ENCODE measurements around the gene FAM110D. TPM values are rescaled to one million over a fixed set of nuclear protein-coding genes. Genes with fewer than 3 reads are reported as not detected.

FAM110D gene
- total and polyA plus RNA-seq, 2 of the 8 experiments (the other 6 are each of a cell fraction or from before 2014, with no cell fraction given) = 0.21 to 0.48 TPM

DNA sequence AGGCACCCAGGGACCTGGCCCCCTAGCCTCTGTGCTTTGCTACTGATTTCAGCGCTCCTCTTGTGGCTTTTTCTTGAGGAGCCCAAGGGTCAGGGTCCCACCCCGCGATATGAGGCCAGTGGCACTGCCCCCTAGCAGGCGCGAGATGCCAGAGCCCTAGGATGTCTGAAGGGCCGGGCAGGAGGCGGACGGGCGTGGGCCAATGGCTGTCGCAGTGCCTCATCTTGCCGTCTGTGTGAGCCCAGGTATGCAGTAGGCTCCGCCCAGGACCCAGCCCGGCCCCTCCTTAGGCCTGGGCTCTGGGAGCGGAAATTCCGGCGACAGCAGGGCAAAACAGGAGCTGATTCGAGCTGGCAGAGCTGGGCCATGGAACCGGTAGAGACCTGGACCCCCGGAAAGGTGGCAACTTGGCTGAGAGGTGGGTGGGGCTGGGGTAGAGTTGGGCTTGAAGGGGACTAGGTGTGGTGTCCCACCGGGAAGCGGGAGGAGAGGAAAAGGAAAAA lies 18.4 kb downstream of the FAM110D start, which contains the start of gene CNKSR1:
CNKSR1 (plus strand) TSS at position 310 of the 503 bp plus-strand sequence; CDS start at position 367, 57 bp downstream.
- peak within 1 kb of the TSS; percentile 75 for H3K27ac ChIP-seq (ENCODE audit: low read depth, low read length)
- no peaks in the 10 kb centered on the region for H3K9me3 ChIP-seq (ENCODE audit: insufficient read depth in 2 of 2, low read depth in 1 of 2, low read length in 1 of 2)
- H2BK15ac ChIP-seq (ENCODE audit: low read length) = no peak within 1 kb of the TSS; the same call in 1 of the 2 replicates
- peaks cover 0 to 2% (median 0%) of the 10 kb centered on the region in 4 experiments; a peak in 4 of 7 replicates for H3K4me1 ChIP-seq (replicated peaks in 1 of 4; ENCODE audit: control insufficient read depth in 3 of 4, insufficient read depth in 4 of 4, low read length in 3 of 4)
- no peak within 1 kb of the TSS for H2BK20ac ChIP-seq (ENCODE audit: low read length)
- 13% methylated on average over 19 of the region's 21 CpGs; no CpG with 5 or more reads in 1 of the 2 experiments for WGBS, 2 experiments (ENCODE audit: extremely low coverage in 1 of 2, insufficient coverage in 1 of 2, insufficient read length in 1 of 2, insufficient replicate concordance in 2 of 2, low coverage in 1 of 2, low lambda C conversion rate in 2 of 2, missing lambda C conversion rate in 1 of 2)
- peak within 1 kb of the TSS; percentile 27 for H4K5ac ChIP-seq (ENCODE audit: insufficient read length, low read depth, low read length)
- H2AFZ ChIP-seq (ENCODE audit: low read length) = no peak within 1 kb of the TSS
- no peaks in the 10 kb centered on the region for H3K27me3 ChIP-seq (replicated peaks in 1 of 4; ENCODE audit: control insufficient read depth in 3 of 4, extremely low read depth in 1 of 4, insufficient read depth in 3 of 4, low read length in 3 of 4)
- ChIA-PET CTCF (ENCODE audit: partially characterized antibody) (interaction anchor here (0.5 to 16.2 kb wide), 16 partner anchors 9 to 293 kb away, joined by 3 to 159 read pairs (median 4); partner anchors contain the start of genes CATSPER4, CEP85 and SH3BGRL3), POLR2A (ENCODE audit: partially characterized antibody) (interaction anchor here (0.6 to 3.9 kb wide), 4 partner anchors 8 to 102 kb away, joined by 3 to 22 read pairs (median 3); partner anchors contain the start of genes C1orf232, CATSPER4 and SH3BGRL3)
- H3K9ac ChIP-seq (replicated peaks in 1 of 4; ENCODE audit: extremely low read depth in 1 of 4, low read depth in 3 of 4, low read length in 3 of 4) = peak within 1 kb of the TSS in 3 of 4 experiments; percentile 34 to 66 (median 40); a peak in 3 of 7 replicates
- H3K56ac ChIP-seq (replicated peaks; ENCODE audit: insufficient read length, low read depth, low read length) = no peak within 1 kb of the TSS
- H3K23ac ChIP-seq (ENCODE audit: insufficient read length) = no peak within 1 kb of the TSS
- no peak within 1 kb of the TSS for H2BK5ac ChIP-seq (ENCODE audit: low read depth, low read length)
- peaks cover 0 to 3% (median 0%) of the 10 kb centered on the region in 4 experiments; a peak in 1 of 8 replicates for H3K36me3 ChIP-seq (ENCODE audit: control insufficient read depth in 2 of 4, insufficient read depth in 4 of 4, low read length in 3 of 4)
- peak within 1 kb of the TSS; percentile 26 to 76; a peak in 3 of 4 replicates for H3K4me2 ChIP-seq (ENCODE audit: insufficient read depth in 1 of 2, low read depth in 2 of 2, low read length in 2 of 2)
- peak within 1 kb of the TSS; percentile 66 for H3K4ac ChIP-seq (replicated peaks; ENCODE audit: insufficient read length, low read depth, low read length)
- H2AK5ac ChIP-seq (ENCODE audit: low read depth, low read length) = no peak within 1 kb of the TSS
- H2BK120ac ChIP-seq (replicated peaks; ENCODE audit: low read depth, low read length) = no peak within 1 kb of the TSS
- H3K23me2 ChIP-seq (ENCODE audit: low read depth, low read length) = peaks cover 2% of the 10 kb centered on the region; the same call in 1 of the 2 replicates
- no peak within 1 kb of the TSS for H2BK12ac ChIP-seq (ENCODE audit: low read depth, low read length)
- no peaks in the 10 kb centered on the region; the same call in 1 of the 2 replicates for H3K79me1 ChIP-seq (ENCODE audit: low read depth, low read length)
- H3K18ac ChIP-seq (ENCODE audit: extremely low read depth, low read length) = no peak within 1 kb of the TSS
- H4K91ac ChIP-seq (replicated peaks; ENCODE audit: insufficient read length, low read length) = no peak within 1 kb of the TSS
- H4K8ac ChIP-seq (ENCODE audit: extremely low read depth, insufficient read depth, low read length) = peak within 1 kb of the TSS; percentile 78; the same call in 1 of the 2 replicates
- H3K79me2 ChIP-seq (ENCODE audit: control insufficient read depth in 1 of 2, insufficient read depth in 2 of 2, low read length in 2 of 2) = no peaks in the 10 kb centered on the region
- peaks cover 0 to 2% of the 10 kb centered on the region in 2 experiments for H4K20me1 ChIP-seq (replicated peaks in 1 of 2; ENCODE audit: control insufficient read depth in 1 of 2, insufficient read depth in 2 of 2, low read length in 2 of 2)
- peak; percentile 89 to 90 for DNase-seq (ENCODE audit: low read depth in 1 of 2, low spot score in 2 of 2)
- H3K4me3 ChIP-seq (ENCODE audit: extremely low read depth in 1 of 4, insufficient read depth in 2 of 4, low read depth in 3 of 4, low read length in 4 of 4) = peak within 1 kb of the TSS; percentile 25 to 54 (median 32); a peak in 5 of 8 replicates
- no peak within 1 kb of the TSS for H3K14ac ChIP-seq (ENCODE audit: insufficient read length)
- no peak for FAIRE-seq
- peak; percentile 10; the same call in 1 of the 2 replicates for TF ChIP-seq KDM1A (IDR thresholded peaks at IDR 0.05; ENCODE audit: borderline replicate concordance, low read length)
- TF ChIP-seq TEAD4 (IDR thresholded peaks at IDR 0.05; ENCODE audit: low read depth, low read length) = peak; percentile 92
- TF ChIP-seq BRCA1 (IDR thresholded peaks at IDR 0.05; ENCODE audit: low read depth, low read length) = no peak
- peak; percentile 77 for TF ChIP-seq YY1 (IDR thresholded peaks at IDR 0.05; ENCODE audit: low read depth, low read length)
- no peak; a peak in 1 of 4 replicates for TF ChIP-seq RAD21 (IDR thresholded peaks at IDR 0.05 in 1 of 2, conservative IDR thresholded peaks at IDR 0.05 in 1 of 2; ENCODE audit: low read depth in 2 of 2, low read length in 2 of 2)
- TF ChIP-seq BCL11A (IDR thresholded peaks at IDR 0.05; ENCODE audit: low read depth in 2 of 2, low read length in 2 of 2) = no peak
- TF ChIP-seq TBP (IDR thresholded peaks at IDR 0.05; ENCODE audit: low read depth, low read length) = peak; percentile 47
- peak in 1 of 2 experiments; percentile 42; a peak in 1 of 3 replicates for TF ChIP-seq POLR2A (IDR thresholded peaks at IDR 0.05; ENCODE audit: control extremely low read depth in 1 of 2, low read depth in 2 of 2, low read length in 2 of 2)
- TF ChIP-seq, protein P1, sequence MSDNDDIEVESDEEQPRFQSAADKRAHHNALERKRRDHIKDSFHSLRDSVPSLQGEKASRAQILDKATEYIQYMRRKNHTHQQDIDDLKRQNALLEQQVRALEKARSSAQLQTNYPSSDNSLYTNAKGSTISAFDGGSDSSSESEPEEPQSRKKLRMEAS (IDR thresholded peaks at IDR 0.05) = peak; percentile 70
- TF ChIP-seq, protein P2, sequence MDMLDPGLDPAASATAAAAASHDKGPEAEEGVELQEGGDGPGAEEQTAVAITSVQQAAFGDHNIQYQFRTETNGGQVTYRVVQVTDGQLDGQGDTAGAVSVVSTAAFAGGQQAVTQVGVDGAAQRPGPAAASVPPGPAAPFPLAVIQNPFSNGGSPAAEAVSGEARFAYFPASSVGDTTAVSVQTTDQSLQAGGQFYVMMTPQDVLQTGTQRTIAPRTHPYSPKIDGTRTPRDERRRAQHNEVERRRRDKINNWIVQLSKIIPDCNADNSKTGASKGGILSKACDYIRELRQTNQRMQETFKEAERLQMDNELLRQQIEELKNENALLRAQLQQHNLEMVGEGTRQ (IDR thresholded peaks at IDR 0.05; ENCODE audit: low read length) = no peak
- TF ChIP-seq EGR1 (IDR thresholded peaks at IDR 0.05; ENCODE audit: borderline replicate concordance, low read depth, low read length) = no peak
